DMS 273 treated with DMSO at 0.1 percent for 48 hours (cell line): Measurements from ENCODE around the gene DLGAP1.
"Not testable (repeated sequence)": the region's sequence is repeated elsewhere in the genome, so short reads cannot be mapped to it uniquely, and the experiment has no call there.

Experiments
- DNase-seq: peaks from one replicate; lab custom pipeline; 2025; lab: John Stamatoyannopoulos, UW

DLGAP1 gene

DNA sequence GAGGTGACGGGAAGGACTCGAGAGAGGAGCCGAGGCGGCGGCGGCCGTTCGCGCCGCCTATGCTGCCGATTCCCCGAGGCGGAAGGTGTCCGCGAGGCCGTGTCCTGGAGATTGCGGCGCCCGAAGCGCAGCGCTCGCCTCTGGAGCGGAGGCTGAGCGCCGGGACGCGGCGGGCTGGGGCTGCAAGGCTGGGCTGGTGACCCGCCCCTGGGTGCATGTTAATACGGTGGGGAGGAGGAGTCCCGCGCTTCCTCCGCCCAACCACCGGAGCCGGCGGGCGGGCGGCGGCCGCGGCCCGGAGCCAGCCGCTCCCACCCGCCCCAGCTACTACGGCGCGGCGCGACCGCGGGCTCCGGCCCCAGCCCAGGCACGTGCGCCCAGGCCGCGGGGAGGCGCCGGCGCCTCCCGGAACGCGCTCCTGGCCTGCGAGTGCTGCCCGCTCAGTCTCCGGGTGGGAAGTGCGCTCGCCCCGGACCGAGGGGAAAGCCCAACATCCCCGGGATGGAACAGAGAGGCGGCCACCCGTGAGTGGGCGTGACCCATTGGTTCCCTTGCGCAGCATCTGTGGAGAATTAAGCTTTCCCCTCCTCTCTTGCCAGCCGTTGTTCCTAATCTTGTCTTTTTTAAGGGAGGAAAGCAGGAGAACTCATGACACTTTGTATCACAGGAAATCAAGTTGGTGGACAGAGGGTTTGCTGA lies at the start of gene DLGAP1:
TSS of gene DLGAP1 (minus strand) at position 195 of the 699 bp plus-strand sequence.
- DNase-seq, result peak; percentile 78

DNA sequence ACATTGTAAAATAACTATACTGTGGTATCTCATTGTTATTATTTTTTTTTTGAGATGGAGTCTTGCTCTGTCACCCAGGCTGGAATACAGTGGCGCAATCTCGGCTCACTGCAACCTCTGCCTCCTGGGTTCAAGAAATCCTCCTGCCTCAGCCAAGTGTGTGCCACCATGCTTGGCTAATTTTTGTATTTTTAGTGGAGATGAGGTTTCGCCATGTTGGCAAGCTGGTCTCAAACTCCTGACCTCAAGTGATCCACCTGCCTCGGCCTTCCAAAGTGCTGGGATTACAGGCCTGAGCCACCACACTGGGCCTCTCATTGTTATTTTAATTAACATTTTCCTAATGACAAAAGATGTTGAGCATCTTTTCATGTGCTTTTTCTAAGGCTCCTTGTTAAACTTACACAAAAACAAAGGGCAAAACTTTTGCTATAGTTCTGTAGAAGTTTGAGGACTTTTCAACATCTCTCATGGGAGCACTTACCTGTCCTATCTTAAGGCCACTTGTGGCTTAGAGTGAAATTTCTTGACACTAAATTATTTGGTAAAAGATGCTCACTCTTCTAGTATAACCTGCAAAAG lies 39.7 kb upstream of the DLGAP1 start:
- not testable (repeated sequence) for DNase-seq

DNA sequence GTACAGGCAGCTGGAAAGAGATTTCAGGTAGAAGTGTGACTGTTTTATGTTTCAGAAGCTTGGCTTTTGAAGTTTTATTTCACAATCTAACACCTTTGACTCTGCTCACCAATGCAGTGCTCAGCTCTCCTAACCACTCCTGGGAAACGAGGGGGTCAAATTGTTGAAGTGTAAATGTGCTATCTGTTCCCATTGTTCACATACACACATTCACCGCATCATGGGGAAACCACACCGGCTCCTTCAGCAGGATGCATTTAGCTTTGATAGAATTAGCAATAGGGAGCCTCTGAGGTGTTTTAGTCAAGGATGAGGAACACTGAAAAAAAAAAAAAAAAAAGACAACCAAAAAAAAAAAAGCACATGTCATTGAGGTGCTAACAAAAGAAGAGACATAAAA lies 13.4 kb upstream of the DLGAP1 start:
- DNase-seq, result no peak

DNA sequence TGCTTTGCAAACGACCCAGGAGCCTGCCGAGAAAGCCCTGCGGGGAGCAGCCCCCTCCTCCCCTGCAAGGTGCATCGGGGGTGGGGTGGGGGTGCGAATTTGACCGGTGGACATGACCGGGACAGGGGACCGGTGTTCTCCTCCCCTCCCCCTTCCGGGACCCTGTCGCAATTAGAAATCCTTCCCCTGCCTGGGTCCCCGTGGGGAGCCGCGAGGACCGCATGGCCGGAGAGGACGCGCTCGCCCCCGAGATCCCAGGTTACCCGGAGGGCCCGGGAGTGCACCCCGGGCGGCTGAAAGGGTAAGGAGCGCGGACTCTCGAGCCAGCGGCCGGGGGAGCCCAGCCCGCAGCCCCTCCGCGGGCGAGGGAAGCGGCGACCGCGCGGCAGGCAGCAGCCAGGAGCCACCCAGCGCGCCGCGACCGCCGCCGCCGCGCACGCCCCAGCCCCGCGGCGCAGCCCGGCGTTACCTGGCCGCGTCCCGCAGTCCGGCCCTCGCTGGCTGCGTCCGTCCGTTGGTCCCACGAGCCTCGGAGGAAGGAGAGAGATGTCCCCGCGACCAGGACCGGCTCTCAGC lies 482 bp downstream of the DLGAP1 start:
- no peak for DNase-seq

DNA sequence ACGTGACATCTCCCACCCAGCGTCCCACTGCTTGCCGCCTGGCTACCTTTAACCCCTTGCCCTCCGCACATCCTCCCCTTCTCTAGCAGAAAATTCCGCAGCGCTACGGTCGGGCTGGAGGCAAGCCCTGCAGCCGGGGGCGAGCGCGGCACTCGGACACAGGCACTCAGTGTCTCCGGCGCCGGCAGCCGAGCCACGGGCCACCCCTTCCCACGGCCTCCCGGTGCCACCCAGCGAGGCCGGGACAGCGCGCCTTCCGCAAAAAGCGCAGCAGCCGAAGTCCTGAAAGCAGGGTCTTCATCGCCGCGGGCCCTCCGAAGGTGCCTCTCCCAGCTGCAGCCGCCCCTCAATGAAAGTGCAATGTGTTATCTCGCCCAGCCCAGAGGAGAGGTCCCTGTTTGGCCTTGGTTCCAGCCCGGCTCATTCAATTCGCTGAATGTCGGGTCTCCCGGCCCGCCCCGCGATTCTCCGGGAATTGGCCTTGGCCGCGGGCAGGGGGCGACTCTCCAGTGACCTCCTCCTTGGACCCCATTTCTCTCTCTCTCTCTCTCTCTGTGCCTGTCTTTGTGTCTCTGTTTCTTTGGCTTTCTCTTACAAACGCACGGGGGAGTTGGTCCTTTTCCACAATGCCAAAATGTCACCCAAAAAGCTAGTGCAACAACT lies 1.1 kb downstream of the DLGAP1 start:
- no peak for DNase-seq

DNA sequence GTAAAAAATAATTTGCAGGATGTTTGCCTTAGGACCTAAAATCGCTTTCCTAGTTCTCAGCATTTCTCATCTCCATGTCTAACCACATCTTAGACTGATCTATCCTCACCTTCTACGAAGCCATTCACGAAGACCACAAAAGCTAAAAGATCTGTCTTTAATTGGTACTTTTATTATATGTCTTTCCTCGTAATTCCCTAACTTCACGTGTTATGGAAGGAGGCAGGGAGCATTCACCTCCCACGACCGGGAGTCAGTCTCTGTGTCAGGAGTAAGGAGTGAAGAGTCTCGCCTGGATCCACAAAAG lies 1.6 kb downstream of the DLGAP1 start:
- DNase-seq, result no peak

DNA sequence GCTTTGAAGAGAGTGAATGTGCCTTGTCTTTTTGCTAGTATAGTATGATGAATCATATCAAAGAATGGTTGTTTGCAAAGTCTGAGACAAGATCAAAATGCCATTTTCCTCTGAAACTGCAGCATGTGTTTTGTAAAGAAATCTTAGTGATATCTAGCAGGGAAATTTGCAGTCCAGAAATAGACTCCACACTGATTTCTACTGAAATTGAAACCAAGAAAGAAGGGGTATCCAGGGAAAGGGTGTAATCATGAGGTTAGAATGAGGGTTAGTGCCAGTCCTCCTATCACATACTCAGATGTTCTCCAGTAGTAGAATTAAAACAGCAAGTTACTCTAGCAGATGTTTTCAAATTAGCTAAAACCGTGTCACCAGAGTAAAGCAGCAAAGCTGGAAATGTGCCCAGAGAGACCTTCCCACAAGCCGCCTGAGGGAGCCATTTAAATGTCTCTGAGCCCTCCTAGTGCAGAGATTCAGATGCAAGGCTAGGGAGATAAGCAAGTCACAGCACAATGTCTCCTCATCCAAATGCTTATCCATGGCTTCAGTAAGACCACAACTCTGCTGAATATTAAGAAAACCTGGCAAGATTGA lies 4.9 kb downstream of the DLGAP1 start:
- peak; percentile 53 for DNase-seq

DNA sequence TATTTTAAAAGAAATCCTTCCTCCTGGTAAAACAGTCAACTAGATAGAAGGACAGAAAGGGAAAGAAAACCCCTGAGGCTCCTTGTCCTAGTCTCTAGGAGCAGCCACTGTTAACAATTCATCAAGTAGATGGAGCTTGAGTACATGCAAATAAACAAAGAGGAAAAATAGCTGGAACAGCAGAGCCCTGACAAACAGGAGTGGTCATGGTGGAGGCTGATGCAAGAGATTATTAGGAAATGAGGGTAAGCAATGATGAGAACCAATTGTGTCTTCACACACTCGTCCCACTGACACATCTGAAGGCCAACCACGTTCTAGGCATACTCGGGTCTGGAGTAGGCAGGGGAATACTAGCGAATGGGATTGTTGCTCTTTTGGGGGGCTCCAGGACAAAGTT lies 9.2 kb downstream of the DLGAP1 start:
- DNase-seq, result no peak

DNA sequence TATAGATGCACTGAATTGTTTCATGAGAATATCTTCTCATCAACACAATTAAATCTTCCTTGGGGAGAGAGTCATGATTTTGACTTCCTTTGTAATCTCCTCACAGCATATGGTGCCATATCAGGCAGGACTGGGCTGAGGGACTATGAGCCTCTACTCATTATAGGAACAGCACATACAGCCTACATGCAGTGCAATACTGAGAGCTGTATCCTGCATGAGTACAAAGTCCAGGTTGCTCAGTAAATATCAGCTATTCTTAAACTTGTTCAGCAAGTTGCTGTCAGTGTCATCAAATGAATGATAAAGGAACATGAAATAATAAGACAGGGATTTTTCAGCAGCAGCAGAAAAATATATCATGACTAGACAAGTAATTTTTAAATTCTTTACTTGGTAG lies 10.8 kb downstream of the DLGAP1 start:
- DNase-seq, result no peak

DNA sequence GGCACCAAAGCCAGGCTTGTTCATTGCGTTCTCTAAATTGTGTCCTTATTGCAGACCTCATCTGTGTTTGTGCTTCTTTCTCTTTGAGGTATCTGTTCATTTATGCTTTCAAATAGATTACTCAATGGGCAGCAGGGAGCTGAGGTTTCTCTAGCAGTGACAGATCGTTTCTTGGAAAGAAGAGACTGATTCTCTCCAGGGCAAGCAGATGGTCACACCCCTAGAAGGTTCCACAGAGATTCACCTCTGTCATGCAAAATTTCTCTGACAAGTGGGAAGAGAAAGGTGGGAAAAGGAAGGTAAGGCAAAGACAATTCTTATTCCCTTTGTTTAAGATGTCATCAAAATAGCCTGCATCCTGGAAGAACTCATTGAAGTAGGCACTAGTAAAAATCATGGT lies 14.0 kb downstream of the DLGAP1 start:
- DNase-seq, result no peak

DNA sequence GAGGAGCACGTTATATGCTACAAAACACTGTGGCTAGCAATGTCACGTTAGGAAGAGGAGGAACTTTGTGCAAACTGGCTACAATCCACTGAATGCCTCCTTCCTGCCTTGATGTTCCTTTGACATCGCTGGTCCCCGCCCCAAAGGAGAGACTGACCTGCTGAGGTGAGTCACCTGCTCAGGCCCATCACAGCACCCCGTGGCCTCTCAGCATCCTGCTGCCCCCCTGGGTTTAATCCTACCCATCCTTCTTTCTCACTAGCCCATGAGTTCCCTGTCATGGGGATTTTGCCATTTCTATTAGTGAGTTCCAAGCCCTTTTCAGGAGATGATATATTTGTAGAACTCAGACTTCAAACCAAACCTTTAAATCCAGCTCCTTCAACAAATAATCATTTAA lies 16.2 kb downstream of the DLGAP1 start:
- no peak for DNase-seq

DNA sequence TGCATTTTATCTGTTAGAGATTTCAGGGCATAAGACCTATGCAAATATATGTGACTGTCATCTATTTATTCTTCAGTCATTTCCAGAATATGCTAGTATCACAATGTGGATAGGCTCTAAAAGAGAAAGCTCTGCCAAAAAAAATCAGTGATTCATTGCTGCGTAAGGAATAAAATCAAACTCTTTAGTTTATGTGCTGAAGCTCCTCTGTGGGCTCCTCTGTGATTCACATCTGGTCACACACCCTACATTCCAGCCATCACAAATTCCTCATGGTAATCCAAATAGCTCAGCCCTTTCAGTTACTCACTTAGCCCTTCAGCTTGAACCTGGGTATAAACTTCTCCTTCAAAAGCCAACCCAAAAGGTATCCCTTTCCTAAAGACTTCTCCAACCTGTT lies 21.4 kb downstream of the DLGAP1 start:
- DNase-seq, result no peak

DNA sequence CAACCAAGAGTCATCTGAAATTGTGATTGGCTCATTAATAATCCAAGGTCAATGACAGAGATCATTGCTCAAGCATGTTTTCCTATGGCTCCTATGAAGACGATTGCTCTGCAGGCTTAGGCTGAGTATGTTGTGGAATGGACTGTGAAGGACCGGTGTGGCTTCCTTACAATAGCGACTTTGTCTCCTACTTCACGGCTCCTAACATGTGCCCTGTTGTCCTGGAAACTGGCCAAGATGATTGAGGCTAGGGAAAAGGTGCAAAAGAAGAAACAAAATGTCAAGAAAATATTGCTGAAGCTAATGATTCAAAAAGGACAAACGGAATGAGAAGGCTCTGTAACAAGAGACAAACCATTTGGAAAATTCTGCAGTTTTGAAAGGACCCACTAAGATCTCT lies 24.3 kb downstream of the DLGAP1 start:
- DNase-seq, result no peak

DNA sequence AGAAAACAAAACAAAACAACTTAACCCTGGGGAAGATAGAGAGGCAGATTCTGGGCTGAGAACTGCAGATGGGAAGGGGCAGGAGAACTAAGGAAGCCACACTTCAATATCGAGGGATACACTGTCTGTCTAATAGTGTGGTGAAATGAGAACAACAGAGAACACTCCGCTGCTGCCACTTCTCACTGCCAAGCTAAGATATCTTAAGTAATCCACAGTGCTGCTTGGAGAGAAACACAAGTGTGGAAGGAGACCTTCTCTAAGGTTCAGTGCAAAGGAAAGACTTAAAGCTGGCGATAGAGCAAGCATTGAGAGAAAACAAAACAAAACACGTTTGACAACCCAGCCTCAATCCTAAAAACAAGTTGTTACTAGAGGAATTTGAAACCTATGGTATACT lies 37.4 kb downstream of the DLGAP1 start:
- DNase-seq, result no peak

DNA sequence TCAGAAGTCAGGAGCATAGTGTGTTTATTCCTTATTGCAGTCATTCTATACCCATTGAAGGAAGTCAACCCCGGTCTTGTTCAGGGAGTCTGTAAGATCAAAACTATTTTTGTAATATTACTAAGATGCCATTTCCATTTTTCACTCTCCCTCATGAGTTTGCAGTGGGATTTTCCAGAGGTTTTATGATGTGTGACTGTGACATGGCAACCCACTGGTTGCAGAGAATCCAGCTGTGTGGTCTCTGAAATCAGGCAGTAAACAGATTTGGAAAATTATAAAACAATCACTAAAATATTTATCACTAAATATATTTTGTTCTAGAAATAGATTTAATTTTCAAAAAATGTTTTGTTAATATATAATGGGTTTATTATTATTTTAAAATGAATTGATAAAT lies 38.1 kb downstream of the DLGAP1 start:
- DNase-seq, result no peak

DNA sequence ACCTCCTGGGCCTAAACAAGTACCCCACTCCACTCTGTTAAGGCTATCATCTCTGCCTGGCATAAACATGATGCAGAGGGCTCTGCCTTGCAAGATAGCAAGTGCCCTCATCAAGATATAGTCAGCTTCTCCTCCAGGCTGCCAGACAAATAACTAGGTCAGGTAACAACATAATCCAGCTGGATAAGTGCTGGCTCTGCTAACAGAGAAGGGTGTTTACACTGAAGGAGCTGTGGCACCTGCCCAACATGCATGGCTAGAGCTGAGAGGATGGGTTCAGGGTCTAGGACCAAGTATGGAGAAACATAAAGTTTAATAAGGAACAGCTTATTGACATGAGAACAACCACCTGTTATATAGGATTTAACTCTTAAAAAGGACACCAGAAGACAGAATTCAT lies 42.8 kb downstream of the DLGAP1 start:
- DNase-seq, result no peak

DNA sequence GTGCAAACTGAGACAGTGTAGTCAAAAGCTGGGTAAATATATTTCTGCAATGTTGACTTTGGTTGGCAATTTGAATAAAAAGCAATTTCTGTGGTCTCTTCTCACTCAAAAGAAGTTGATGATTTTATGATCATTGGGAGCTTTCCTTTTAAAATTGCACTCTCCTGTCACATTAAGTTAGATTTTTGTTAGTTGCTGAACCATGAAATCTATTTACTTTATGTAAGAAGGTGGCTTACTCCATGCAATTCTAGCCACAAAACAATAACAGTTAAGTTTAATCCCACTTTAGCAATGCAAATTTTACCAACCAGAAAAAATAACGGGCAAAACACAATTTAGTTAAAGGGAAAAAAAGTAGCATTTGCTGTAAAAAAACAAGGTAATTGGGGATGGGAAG lies 48.3 kb downstream of the DLGAP1 start:
- no peak for DNase-seq

DNA sequence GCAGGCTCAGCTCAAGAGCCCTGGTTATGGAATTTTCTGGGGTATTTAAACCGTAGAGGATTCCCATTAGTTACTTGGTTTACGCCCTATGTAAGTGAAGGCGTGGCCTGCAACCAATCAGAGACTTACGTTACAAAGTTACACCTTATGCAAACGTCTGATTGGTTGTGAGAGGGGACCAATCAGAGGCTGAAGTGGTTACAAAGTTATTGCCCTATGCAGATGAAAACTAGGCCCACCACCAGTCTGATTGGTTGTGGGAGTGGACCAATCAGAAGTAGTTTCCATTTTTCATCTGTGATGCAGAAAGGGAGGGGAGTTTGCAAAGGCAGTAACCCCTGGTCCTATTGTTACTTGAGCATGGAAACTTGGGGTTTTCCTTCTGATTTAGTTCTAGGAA lies 49.1 kb downstream of the DLGAP1 start:
- DNase-seq, result no peak

DNA sequence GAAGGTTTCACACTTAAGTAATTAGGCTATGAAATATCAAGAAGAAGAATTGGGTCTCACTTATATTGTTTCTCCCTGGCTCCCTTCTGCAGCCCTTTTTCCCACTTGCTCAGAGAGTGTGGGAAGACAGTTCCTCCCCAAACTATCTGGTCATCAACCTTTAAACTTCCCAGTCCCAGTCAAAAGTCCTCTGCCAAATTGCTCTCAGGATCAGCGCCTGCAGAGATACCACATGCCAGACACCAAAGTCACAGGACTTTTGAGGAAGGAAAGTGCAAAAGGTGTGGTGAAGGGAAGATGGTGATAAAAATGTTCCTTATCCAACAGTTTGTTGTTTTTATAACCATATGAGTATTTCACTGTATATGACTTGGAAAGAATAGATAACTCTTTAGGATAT lies 51.3 kb downstream of the DLGAP1 start:
- DNase-seq, result no peak

DNA sequence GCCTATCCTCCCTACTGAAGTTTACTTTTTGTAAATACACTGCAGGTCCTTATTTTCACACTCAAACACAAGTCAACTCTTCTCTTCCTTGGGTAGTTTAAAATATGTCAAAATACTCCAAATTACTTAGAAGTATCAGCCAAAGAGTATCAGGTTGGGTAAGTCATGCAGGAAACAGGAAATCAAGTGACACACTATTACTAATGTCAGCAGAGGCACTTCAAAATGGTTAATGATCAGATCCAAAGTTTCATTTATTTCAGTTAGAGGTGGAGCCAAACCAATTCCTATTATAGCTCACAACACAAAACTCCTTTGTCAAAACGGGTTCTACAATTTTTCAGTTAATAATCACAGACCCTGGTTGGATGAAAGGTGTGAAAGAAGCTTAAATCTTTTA lies 54.2 kb downstream of the DLGAP1 start:
- no peak for DNase-seq

DNA sequence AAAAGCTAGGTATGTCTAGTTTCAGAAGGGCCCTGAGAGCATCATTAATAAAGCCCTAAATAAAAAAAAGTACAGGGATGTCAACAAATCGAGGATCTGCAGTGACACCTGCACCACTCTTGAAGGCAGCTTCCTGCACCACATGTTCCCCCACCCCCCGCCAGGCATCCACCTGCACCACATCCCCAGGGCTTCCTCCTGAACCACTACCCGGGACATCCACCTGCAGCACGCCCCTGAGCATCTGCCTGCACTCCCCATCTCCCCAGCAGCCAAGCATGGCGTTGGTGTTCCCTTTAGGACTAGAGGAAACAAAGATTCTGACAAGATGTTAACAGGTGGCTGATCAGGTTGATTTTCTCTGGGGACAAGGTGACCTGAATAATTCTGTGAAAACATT lies 55.2 kb downstream of the DLGAP1 start:
- DNase-seq, result no peak

DNA sequence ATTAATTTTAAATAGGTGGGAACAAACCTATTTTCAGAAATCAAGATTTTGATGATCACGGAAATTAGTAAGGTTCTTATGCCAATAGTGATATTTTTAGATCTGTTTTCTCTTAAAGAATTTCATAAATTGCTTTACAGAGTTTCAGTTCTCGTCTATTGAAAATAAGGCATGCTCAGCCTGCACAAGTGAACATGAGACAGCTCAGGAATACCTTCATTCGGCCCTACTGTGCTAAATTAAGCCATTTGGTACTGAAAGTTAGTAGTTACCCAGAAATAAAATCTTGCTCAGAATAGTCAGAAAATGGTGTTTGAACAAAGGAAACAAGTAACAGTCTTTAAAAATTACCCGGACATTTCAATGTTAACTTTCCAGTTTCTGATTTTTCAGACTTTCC lies 60.4 kb downstream of the DLGAP1 start:
- DNase-seq, result no peak

DNA sequence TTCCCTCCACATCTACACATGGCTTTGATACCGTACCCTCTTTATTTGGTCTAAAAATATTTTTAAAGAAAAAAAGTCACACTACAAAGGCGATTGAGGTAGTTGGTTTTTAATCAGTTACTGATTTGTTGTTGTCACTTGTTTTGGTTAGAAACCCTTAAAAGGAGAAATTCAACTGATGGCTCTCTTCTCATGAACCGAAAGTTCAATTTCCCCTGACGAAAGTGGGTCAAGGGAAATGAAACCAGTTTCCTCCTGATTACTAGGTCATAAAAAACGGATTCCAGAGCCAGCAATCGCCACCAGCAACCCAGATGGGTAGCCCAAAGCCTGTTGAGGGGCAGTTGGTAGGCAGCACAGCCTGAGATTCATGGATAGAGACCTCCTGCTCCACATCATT lies 63.2 kb downstream of the DLGAP1 start:
- no peak for DNase-seq
